ENCODE measurements around the gene FGF12.

DNA sequence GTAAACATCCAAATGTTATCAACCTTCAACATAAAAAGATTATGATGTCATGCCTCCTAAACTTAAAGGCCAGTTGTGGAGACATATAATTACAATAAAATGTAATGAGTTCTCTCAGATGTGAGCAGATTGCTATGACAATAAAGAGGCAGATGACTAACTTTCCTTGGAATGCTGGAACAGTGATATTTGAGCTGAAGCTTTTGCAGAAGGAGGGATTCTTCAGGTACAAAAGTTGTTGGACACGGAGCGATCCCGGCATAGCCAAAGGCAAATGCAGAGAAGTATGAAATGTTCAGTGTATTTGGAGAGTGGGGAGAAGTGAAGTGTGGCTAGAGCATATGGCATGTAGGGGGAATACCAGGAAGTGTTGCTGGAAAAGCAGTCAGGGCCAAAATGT lies 520.1 kb downstream of the FGF12 start:
- TF ChIP-seq, protein P1, sequence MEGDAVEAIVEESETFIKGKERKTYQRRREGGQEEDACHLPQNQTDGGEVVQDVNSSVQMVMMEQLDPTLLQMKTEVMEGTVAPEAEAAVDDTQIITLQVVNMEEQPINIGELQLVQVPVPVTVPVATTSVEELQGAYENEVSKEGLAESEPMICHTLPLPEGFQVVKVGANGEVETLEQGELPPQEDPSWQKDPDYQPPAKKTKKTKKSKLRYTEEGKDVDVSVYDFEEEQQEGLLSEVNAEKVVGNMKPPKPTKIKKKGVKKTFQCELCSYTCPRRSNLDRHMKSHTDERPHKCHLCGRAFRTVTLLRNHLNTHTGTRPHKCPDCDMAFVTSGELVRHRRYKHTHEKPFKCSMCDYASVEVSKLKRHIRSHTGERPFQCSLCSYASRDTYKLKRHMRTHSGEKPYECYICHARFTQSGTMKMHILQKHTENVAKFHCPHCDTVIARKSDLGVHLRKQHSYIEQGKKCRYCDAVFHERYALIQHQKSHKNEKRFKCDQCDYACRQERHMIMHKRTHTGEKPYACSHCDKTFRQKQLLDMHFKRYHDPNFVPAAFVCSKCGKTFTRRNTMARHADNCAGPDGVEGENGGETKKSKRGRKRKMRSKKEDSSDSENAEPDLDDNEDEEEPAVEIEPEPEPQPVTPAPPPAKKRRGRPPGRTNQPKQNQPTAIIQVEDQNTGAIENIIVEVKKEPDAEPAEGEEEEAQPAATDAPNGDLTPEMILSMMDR (IDR thresholded peaks at IDR 0.05): no peak
- TF ChIP-seq EP300 (IDR thresholded peaks at IDR 0.05): no peak
